Measurements from ENCODE around the gene RABAC1. TPM values are rescaled to one million over a fixed set of nuclear protein-coding genes. Genes with fewer than 3 reads are reported as not detected.

RABAC1 gene
- total and polyA plus RNA-seq, 2 experiments from 2014 or later = 151 to 206 TPM

DNA sequence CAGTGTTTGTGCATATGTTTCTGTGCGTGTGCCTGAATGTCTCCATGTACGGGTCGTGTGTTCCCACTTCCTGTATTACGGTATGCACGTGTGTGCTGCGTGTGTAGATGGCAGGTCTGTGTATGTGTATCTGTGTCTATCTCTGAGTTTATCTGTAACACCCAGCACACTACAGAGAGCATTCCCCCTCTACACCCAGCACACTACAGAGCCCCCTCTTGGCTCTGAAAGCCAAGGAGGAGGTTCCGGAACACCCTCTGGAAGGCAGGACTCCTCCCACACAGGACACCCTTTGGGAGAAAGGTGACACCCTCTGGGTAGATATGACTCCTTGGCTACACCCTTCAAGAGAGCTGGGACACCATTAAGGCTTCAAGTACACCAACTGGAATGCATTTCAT is 28.8 kb downstream of the RABAC1 start:
- Histone ChIP-seq H3K4me1 (ENCODE audit: insufficient read depth) (peaks cover 23% of the 10 kb centered on the region), H3F3A (replicated peaks; ENCODE audit: low read depth) (peaks cover 22% of the 10 kb centered on the region), H3K4me2 (no peak overlapping the region), H3K4me3 (no peak overlapping the region), H3K27me3 (ENCODE audit: insufficient read depth) (peaks cover 100% of the 10 kb centered on the region), H3K9me2 (ENCODE audit: insufficient read depth) (no peaks in the 10 kb centered on the region), H3K79me2 (replicated peaks; ENCODE audit: insufficient read depth) (no peaks in the 10 kb centered on the region), H4K20me1 (replicated peaks; ENCODE audit: insufficient read depth) (peaks cover 24% of the 10 kb centered on the region), H3K36me3 (ENCODE audit: insufficient read depth) (no peaks in the 10 kb centered on the region), H3K27ac (ENCODE audit: low read depth) (no peak overlapping the region), H2AFZ (no peak overlapping the region)
- ATAC-seq = no peak
- no peak for TF ChIP-seq NANOG (IDR thresholded peaks at IDR 0.05; ENCODE audit: borderline replicate concordance)
- no peak for TF ChIP-seq JUNB (IDR thresholded peaks at IDR 0.05; ENCODE audit: unreplicated experiment)
- TF ChIP-seq ZNF331 (CRISPR knock-in tag; IDR thresholded peaks at IDR 0.05; ENCODE audit: low read depth) = no peak
- TF ChIP-seq, protein P1, sequence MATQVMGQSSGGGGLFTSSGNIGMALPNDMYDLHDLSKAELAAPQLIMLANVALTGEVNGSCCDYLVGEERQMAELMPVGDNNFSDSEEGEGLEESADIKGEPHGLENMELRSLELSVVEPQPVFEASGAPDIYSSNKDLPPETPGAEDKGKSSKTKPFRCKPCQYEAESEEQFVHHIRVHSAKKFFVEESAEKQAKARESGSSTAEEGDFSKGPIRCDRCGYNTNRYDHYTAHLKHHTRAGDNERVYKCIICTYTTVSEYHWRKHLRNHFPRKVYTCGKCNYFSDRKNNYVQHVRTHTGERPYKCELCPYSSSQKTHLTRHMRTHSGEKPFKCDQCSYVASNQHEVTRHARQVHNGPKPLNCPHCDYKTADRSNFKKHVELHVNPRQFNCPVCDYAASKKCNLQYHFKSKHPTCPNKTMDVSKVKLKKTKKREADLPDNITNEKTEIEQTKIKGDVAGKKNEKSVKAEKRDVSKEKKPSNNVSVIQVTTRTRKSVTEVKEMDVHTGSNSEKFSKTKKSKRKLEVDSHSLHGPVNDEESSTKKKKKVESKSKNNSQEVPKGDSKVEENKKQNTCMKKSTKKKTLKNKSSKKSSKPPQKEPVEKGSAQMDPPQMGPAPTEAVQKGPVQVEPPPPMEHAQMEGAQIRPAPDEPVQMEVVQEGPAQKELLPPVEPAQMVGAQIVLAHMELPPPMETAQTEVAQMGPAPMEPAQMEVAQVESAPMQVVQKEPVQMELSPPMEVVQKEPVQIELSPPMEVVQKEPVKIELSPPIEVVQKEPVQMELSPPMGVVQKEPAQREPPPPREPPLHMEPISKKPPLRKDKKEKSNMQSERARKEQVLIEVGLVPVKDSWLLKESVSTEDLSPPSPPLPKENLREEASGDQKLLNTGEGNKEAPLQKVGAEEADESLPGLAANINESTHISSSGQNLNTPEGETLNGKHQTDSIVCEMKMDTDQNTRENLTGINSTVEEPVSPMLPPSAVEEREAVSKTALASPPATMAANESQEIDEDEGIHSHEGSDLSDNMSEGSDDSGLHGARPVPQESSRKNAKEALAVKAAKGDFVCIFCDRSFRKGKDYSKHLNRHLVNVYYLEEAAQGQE (IDR thresholded peaks at IDR 0.05; ENCODE audit: unreplicated experiment) = no peak
- TF ChIP-seq, protein P2, sequence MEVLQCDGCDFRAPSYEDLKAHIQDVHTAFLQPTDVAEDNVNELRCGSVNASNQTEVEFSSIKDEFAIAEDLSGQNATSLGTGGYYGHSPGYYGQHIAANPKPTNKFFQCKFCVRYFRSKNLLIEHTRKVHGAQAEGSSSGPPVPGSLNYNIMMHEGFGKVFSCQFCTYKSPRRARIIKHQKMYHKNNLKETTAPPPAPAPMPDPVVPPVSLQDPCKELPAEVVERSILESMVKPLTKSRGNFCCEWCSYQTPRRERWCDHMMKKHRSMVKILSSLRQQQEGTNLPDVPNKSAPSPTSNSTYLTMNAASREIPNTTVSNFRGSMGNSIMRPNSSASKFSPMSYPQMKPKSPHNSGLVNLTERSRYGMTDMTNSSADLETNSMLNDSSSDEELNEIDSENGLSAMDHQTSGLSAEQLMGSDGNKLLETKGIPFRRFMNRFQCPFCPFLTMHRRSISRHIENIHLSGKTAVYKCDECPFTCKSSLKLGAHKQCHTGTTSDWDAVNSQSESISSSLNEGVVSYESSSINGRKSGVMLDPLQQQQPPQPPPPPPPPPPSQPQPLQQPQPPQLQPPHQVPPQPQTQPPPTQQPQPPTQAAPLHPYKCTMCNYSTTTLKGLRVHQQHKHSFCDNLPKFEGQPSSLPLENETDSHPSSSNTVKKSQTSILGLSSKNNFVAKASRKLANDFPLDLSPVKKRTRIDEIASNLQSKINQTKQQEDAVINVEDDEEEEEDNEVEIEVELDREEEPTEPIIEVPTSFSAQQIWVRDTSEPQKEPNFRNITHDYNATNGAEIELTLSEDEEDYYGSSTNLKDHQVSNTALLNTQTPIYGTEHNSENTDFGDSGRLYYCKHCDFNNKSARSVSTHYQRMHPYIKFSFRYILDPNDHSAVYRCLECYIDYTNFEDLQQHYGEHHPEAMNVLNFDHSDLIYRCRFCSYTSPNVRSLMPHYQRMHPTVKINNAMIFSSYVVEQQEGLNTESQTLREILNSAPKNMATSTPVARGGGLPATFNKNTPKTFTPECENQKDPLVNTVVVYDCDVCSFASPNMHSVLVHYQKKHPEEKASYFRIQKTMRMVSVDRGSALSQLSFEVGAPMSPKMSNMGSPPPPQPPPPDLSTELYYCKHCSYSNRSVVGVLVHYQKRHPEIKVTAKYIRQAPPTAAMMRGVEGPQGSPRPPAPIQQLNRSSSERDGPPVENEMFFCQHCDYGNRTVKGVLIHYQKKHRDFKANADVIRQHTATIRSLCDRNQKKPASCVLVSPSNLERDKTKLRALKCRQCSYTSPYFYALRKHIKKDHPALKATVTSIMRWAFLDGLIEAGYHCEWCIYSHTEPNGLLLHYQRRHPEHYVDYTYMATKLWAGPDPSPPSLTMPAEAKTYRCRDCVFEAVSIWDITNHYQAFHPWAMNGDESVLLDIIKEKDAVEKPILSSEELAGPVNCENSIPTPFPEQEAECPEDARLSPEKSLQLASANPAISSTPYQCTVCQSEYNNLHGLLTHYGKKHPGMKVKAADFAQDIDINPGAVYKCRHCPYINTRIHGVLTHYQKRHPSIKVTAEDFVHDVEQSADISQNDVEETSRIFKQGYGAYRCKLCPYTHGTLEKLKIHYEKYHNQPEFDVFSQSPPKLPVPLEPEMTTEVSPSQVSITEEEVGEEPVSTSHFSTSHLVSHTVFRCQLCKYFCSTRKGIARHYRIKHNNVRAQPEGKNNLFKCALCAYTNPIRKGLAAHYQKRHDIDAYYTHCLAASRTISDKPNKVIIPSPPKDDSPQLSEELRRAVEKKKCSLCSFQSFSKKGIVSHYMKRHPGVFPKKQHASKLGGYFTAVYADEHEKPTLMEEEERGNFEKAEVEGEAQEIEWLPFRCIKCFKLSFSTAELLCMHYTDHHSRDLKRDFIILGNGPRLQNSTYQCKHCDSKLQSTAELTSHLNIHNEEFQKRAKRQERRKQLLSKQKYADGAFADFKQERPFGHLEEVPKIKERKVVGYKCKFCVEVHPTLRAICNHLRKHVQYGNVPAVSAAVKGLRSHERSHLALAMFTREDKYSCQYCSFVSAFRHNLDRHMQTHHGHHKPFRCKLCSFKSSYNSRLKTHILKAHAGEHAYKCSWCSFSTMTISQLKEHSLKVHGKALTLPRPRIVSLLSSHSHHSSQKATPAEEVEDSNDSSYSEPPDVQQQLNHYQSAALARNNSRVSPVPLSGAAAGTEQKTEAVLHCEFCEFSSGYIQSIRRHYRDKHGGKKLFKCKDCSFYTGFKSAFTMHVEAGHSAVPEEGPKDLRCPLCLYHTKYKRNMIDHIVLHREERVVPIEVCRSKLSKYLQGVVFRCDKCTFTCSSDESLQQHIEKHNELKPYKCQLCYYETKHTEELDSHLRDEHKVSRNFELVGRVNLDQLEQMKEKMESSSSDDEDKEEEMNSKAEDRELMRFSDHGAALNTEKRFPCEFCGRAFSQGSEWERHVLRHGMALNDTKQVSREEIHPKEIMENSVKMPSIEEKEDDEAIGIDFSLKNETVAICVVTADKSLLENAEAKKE (CRISPR knock-in tag; IDR thresholded peaks at IDR 0.05) = no peak
- TF ChIP-seq, protein P3, sequence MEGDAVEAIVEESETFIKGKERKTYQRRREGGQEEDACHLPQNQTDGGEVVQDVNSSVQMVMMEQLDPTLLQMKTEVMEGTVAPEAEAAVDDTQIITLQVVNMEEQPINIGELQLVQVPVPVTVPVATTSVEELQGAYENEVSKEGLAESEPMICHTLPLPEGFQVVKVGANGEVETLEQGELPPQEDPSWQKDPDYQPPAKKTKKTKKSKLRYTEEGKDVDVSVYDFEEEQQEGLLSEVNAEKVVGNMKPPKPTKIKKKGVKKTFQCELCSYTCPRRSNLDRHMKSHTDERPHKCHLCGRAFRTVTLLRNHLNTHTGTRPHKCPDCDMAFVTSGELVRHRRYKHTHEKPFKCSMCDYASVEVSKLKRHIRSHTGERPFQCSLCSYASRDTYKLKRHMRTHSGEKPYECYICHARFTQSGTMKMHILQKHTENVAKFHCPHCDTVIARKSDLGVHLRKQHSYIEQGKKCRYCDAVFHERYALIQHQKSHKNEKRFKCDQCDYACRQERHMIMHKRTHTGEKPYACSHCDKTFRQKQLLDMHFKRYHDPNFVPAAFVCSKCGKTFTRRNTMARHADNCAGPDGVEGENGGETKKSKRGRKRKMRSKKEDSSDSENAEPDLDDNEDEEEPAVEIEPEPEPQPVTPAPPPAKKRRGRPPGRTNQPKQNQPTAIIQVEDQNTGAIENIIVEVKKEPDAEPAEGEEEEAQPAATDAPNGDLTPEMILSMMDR (conservative IDR thresholded peaks at IDR 0.05; ENCODE audit: low read depth in 2 of 2) = no peak
- no peak for TF ChIP-seq STAT1 (IDR thresholded peaks at IDR 0.05; ENCODE audit: unreplicated experiment)
- no peak for TF ChIP-seq POLR2AphosphoS5 (IDR thresholded peaks at IDR 0.05; ENCODE audit: low read depth)
- no peak for TF ChIP-seq ZNF114 (CRISPR knock-in tag; IDR thresholded peaks at IDR 0.05)
- TF ChIP-seq CREB1 (CRISPR knock-in tag; IDR thresholded peaks at IDR 0.05; ENCODE audit: low read depth) = no peak
- TF ChIP-seq EZH2 (IDR thresholded peaks at IDR 0.05; ENCODE audit: low read depth, unreplicated experiment) = no peak
- TF ChIP-seq, protein P4, sequence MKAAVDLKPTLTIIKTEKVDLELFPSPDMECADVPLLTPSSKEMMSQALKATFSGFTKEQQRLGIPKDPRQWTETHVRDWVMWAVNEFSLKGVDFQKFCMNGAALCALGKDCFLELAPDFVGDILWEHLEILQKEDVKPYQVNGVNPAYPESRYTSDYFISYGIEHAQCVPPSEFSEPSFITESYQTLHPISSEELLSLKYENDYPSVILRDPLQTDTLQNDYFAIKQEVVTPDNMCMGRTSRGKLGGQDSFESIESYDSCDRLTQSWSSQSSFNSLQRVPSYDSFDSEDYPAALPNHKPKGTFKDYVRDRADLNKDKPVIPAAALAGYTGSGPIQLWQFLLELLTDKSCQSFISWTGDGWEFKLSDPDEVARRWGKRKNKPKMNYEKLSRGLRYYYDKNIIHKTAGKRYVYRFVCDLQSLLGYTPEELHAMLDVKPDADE (IDR thresholded peaks at IDR 0.05) = no peak
- TF ChIP-seq EZH2phosphoT487 (IDR thresholded peaks at IDR 0.05; ENCODE audit: unreplicated experiment) = no peak
- peaks cover 68% of the 10 kb centered on the region for H3K27me3 Mint-ChIP-seq (ENCODE audit: insufficient read depth, low read depth, poor library complexity)
- no peak for DNase-seq (ENCODE audit: low spot score)
- H3K4me1 Mint-ChIP-seq = peaks cover 40% of the 10 kb centered on the region
- no peaks in the 10 kb centered on the region; the same call in 1 of the 3 replicates for H3K9me3 Mint-ChIP-seq
- no peak overlapping the region for H3K4me3 Mint-ChIP-seq
- no peak overlapping the region for H3K27ac Mint-ChIP-seq
- H3K36me3 Mint-ChIP-seq (ENCODE audit: low read depth) = no peaks in the 10 kb centered on the region
